Nephron (organoid): ENCODE results near the gene C5AR2.

Source experiments
- H3K27ac Mint-ChIP-seq, 3 experiments: 2 replicates each; pipeline ENCODE4 v1.8.0; 2020; ENCODE audit warnings: mixed read lengths in 3 of 3, mild to moderate bottlenecking in 2 of 3, moderate library complexity in 1 of 3
- H3K27me3 Mint-ChIP-seq: 2 replicates; pipeline ENCODE4 v1.8.0; 2021; ENCODE audit warnings: low read depth, mild to moderate bottlenecking, moderate library complexity, mixed read lengths
- H3K36me3 Mint-ChIP-seq: 2 replicates; pipeline ENCODE4 v1.8.0; 2020; ENCODE audit warnings: low read depth, mixed read lengths
- H3K4me1 Mint-ChIP-seq: 2 replicates; pipeline ENCODE4 v1.8.0; 2020; ENCODE audit warnings: mixed read lengths
- H3K4me3 Mint-ChIP-seq, 3 experiments: 2 replicates each; pipeline ENCODE4 v1.8.0; 2020; ENCODE audit warnings: mild to moderate bottlenecking in 3 of 3, mixed read lengths in 3 of 3, moderate library complexity in 2 of 3
- H3K9me3 Mint-ChIP-seq: 2 replicates; pipeline ENCODE4 v1.8.0; 2020; ENCODE audit warnings: mixed read lengths
- CTCF ChIP-seq, 3 experiments: fragments of 200-600 bp; sonication (generic); IDR thresholded peaks; one replicate each; pipeline ENCODE4 v1.5.0; 2021; ENCODE audit warnings: antibody characterized with exemption in 3 of 3; ENCODE audit not compliant: unreplicated experiment in 3 of 3

C5AR2 gene

GRCh38 chr19:47319923-47320871, 11.8 kb upstream of the C5AR2 start:
- H3K9me3 Mint-ChIP-seq = no peaks in the 10 kb centered on the region
- H3K27me3 Mint-ChIP-seq = peaks cover 32% of the 10 kb centered on the region
- H3K36me3 Mint-ChIP-seq = no peaks in the 10 kb centered on the region
- no peaks in the 10 kb centered on the region for H3K4me1 Mint-ChIP-seq
- H3K27ac Mint-ChIP-seq = no peak overlapping the region
- no peak overlapping the region for H3K4me3 Mint-ChIP-seq
- TF ChIP-seq CTCF (IDR thresholded peaks at IDR 0.05; ENCODE audit: unreplicated experiment in 3 of 3) = no peak

GRCh38 chr19:47321630-47322029, 10.3 kb upstream of the C5AR2 start:
- TF ChIP-seq CTCF (IDR thresholded peaks at IDR 0.05; ENCODE audit: unreplicated experiment in 3 of 3) = no peak
- H3K27me3 Mint-ChIP-seq = peaks cover 33% of the 10 kb centered on the region
- no peaks in the 10 kb centered on the region for H3K36me3 Mint-ChIP-seq
- no peaks in the 10 kb centered on the region for H3K4me1 Mint-ChIP-seq
- H3K4me3 Mint-ChIP-seq = no peak overlapping the region
- no peak overlapping the region for H3K27ac Mint-ChIP-seq
- H3K9me3 Mint-ChIP-seq = no peaks in the 10 kb centered on the region

- no peak overlapping the region for H3K4me3 Mint-ChIP-seq
- peaks cover 37% of the 10 kb centered on the region for H3K27me3 Mint-ChIP-seq
- H3K9me3 Mint-ChIP-seq = no peaks in the 10 kb centered on the region
- H3K4me1 Mint-ChIP-seq = no peaks in the 10 kb centered on the region
- TF ChIP-seq CTCF (IDR thresholded peaks at IDR 0.05; ENCODE audit: unreplicated experiment in 3 of 3) = no peak
- no peak overlapping the region for H3K27ac Mint-ChIP-seq
- H3K36me3 Mint-ChIP-seq = no peaks in the 10 kb centered on the region
These were observed 9.9 kb upstream of the C5AR2 start for GRCh38 chr19:47322058-47322457.

GRCh38 chr19:47323409-47323808, 8.6 kb upstream of the C5AR2 start:
- TF ChIP-seq CTCF (IDR thresholded peaks at IDR 0.05; ENCODE audit: unreplicated experiment in 3 of 3) = no peak
- Mint-ChIP-seq H3K27me3 (peaks cover 40% of the 10 kb centered on the region), H3K4me3 (no peak overlapping the region), H3K4me1 (no peaks in the 10 kb centered on the region), H3K27ac (no peak overlapping the region), H3K36me3 (no peaks in the 10 kb centered on the region), H3K9me3 (no peaks in the 10 kb centered on the region)

GRCh38 chr19:47323872-47324271, 8.1 kb upstream of the C5AR2 start:
- Mint-ChIP-seq H3K9me3 (no peaks in the 10 kb centered on the region), H3K4me3 (no peak overlapping the region), H3K36me3 (no peaks in the 10 kb centered on the region), H3K27me3 (peaks cover 37% of the 10 kb centered on the region), H3K27ac (no peak overlapping the region), H3K4me1 (no peaks in the 10 kb centered on the region)
- no peak for TF ChIP-seq CTCF (IDR thresholded peaks at IDR 0.05; ENCODE audit: unreplicated experiment in 3 of 3)

GRCh38 chr19:47324502-47324901, 7.5 kb upstream of the C5AR2 start:
- peaks cover 37% of the 10 kb centered on the region for H3K27me3 Mint-ChIP-seq
- no peak overlapping the region for H3K4me3 Mint-ChIP-seq
- no peaks in the 10 kb centered on the region for H3K36me3 Mint-ChIP-seq
- H3K4me1 Mint-ChIP-seq = no peaks in the 10 kb centered on the region
- no peaks in the 10 kb centered on the region for H3K9me3 Mint-ChIP-seq
- TF ChIP-seq CTCF (IDR thresholded peaks at IDR 0.05; ENCODE audit: unreplicated experiment in 3 of 3) = no peak
- no peak overlapping the region for H3K27ac Mint-ChIP-seq
